OCI-LY1 (cell line): ENCODE measurements around the gene HSPB9.

Experiments
- EZH2 ChIP-seq: fragments of 200-600 bp; sonication (generic), shearing (Covaris generic); IDR thresholded peaks from 2 replicates; pipeline ENCODE4 v1.8.0; 2017; ENCODE audit warnings: borderline replicate concordance, mixed run types, mild to moderate bottlenecking, antibody characterized with exemption, low read length, moderate library complexity, mixed read lengths
- TF ChIP-seq, protein P1 (sequence below): fragments of 200-600 bp; sonication (generic), shearing (Covaris generic); IDR thresholded peaks from 2 replicates; pipeline ENCODE4 v1.5.1; 2017; ENCODE audit warnings: mild to moderate bottlenecking, antibody characterized with exemption, low read length, moderate library complexity, mixed read lengths

- TF ChIP-seq, protein P1, sequence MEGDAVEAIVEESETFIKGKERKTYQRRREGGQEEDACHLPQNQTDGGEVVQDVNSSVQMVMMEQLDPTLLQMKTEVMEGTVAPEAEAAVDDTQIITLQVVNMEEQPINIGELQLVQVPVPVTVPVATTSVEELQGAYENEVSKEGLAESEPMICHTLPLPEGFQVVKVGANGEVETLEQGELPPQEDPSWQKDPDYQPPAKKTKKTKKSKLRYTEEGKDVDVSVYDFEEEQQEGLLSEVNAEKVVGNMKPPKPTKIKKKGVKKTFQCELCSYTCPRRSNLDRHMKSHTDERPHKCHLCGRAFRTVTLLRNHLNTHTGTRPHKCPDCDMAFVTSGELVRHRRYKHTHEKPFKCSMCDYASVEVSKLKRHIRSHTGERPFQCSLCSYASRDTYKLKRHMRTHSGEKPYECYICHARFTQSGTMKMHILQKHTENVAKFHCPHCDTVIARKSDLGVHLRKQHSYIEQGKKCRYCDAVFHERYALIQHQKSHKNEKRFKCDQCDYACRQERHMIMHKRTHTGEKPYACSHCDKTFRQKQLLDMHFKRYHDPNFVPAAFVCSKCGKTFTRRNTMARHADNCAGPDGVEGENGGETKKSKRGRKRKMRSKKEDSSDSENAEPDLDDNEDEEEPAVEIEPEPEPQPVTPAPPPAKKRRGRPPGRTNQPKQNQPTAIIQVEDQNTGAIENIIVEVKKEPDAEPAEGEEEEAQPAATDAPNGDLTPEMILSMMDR = no peak
- no peak for TF ChIP-seq EZH2
Measured at GRCh38 chr17:42167807-42168206, 45.2 kb downstream of the HSPB9 start.
